ENCODE results near the gene UQCRC2.

DNA sequence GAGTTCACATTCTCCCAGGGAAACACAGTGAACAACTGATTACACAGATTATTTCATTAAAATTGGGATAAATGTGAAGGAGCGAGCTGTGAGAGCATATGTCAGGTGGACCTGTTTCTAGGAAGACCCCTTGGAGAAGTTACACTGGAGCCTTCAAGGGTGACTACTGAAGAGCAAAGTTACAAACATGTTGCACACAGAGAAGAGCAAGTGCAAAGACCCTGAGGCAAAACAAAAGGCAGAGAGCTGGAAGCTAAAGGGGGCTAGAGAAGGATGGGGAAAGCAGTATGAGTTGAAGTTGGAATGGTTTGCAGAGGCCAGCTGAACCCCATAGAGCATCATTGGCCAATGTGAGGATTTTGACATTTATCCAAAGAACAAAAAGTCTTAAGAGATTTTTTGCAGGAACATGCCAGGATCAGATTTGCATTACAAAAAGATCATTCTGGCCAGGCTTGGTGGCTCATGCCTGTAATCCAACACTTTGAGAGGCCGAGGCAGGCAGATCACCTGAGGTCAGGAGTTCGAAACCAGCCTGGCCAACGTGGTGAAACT, 33.6 kb downstream of the UQCRC2 start:
- TF ChIP-seq, protein P1, sequence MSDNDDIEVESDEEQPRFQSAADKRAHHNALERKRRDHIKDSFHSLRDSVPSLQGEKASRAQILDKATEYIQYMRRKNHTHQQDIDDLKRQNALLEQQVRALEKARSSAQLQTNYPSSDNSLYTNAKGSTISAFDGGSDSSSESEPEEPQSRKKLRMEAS (IDR thresholded peaks at IDR 0.05; ENCODE audit: low read depth), result no peak
- TF ChIP-seq TAF1 (IDR thresholded peaks at IDR 0.05; ENCODE audit: borderline replicate concordance, low read depth, low read length), result no peak
- TF ChIP-seq, protein P2, sequence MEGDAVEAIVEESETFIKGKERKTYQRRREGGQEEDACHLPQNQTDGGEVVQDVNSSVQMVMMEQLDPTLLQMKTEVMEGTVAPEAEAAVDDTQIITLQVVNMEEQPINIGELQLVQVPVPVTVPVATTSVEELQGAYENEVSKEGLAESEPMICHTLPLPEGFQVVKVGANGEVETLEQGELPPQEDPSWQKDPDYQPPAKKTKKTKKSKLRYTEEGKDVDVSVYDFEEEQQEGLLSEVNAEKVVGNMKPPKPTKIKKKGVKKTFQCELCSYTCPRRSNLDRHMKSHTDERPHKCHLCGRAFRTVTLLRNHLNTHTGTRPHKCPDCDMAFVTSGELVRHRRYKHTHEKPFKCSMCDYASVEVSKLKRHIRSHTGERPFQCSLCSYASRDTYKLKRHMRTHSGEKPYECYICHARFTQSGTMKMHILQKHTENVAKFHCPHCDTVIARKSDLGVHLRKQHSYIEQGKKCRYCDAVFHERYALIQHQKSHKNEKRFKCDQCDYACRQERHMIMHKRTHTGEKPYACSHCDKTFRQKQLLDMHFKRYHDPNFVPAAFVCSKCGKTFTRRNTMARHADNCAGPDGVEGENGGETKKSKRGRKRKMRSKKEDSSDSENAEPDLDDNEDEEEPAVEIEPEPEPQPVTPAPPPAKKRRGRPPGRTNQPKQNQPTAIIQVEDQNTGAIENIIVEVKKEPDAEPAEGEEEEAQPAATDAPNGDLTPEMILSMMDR (IDR thresholded peaks at IDR 0.05), result no peak
- TF ChIP-seq NFIC (IDR thresholded peaks at IDR 0.05; ENCODE audit: borderline replicate concordance), result no peak
- TF ChIP-seq YY1 (IDR thresholded peaks at IDR 0.05; ENCODE audit: low read depth), result no peak
- no peak for TF ChIP-seq MEF2A (IDR thresholded peaks at IDR 0.05; ENCODE audit: borderline replicate concordance, low read depth)
- TF ChIP-seq RFX5 (IDR thresholded peaks at IDR 0.05; ENCODE audit: low read length), result no peak
- TF ChIP-seq, protein P3, sequence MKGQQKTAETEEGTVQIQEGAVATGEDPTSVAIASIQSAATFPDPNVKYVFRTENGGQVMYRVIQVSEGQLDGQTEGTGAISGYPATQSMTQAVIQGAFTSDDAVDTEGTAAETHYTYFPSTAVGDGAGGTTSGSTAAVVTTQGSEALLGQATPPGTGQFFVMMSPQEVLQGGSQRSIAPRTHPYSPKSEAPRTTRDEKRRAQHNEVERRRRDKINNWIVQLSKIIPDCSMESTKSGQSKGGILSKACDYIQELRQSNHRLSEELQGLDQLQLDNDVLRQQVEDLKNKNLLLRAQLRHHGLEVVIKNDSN (IDR thresholded peaks at IDR 0.05; ENCODE audit: borderline replicate concordance, low read depth), result no peak
- TF ChIP-seq MXI1 (IDR thresholded peaks at IDR 0.05; ENCODE audit: low read depth, low read length), result no peak
